Measurements from ENCODE around the gene PRKCB.

Gene PRKCB

GRCh38 chr16:23836078-23836403 is 258 bp downstream of the PRKCB start:
- H3K36me3 ChIP-seq (ENCODE audit: insufficient read depth), result no peaks in the 10 kb centered on the region
- H3K27me3 ChIP-seq (ENCODE audit: insufficient read depth, low read depth), result no peaks in the 10 kb centered on the region
- H4K20me1 ChIP-seq (ENCODE audit: insufficient read depth), result no peaks in the 10 kb centered on the region
- H3K9ac ChIP-seq, result no peak overlapping the region
- no peak overlapping the region for H3K4me3 ChIP-seq (IDR thresholded peaks at IDR 0.05; ENCODE audit: insufficient read depth, low read depth, low read length)
- H3K27ac ChIP-seq, result no peak overlapping the region
- TF ChIP-seq CTCF (conservative IDR thresholded peaks at IDR 0.05; ENCODE audit: low read depth, low read length), result no peak
- H3K79me2 ChIP-seq (ENCODE audit: insufficient read depth, low read depth), result no peaks in the 10 kb centered on the region
- peak overlapping the region; percentile 76 for H2AFZ ChIP-seq (ENCODE audit: low read depth)
- peak overlapping the region; percentile 72 for H3K4me2 ChIP-seq
- H3K4me1 ChIP-seq (ENCODE audit: low read depth, poor library complexity, severe bottlenecking), result peaks cover 5% of the 10 kb centered on the region

GRCh38 chr16:23836404-23837311 is 875 bp downstream of the PRKCB start:
- no peak overlapping the region for H3K4me3 ChIP-seq (IDR thresholded peaks at IDR 0.05; ENCODE audit: insufficient read depth, low read depth, low read length)
- H3K4me1 ChIP-seq (ENCODE audit: low read depth, poor library complexity, severe bottlenecking), result peaks cover 5% of the 10 kb centered on the region
- no peak for TF ChIP-seq CTCF (conservative IDR thresholded peaks at IDR 0.05; ENCODE audit: low read depth, low read length)
- no peaks in the 10 kb centered on the region for H3K36me3 ChIP-seq (ENCODE audit: insufficient read depth)
- no peaks in the 10 kb centered on the region for H4K20me1 ChIP-seq (ENCODE audit: insufficient read depth)
- no peak overlapping the region for H3K9ac ChIP-seq
- H3K4me2 ChIP-seq, result peak overlapping the region; percentile 72
- no peaks in the 10 kb centered on the region for H3K79me2 ChIP-seq (ENCODE audit: insufficient read depth, low read depth)
- H3K27me3 ChIP-seq (ENCODE audit: insufficient read depth, low read depth), result no peaks in the 10 kb centered on the region
- H2AFZ ChIP-seq (ENCODE audit: low read depth), result peak overlapping the region; percentile 76
- H3K27ac ChIP-seq, result no peak overlapping the region

GRCh38 chr16:23837553-23838308 is 1.9 kb downstream of the PRKCB start:
- no peaks in the 10 kb centered on the region for H3K27me3 ChIP-seq (ENCODE audit: insufficient read depth, low read depth)
- no peak overlapping the region for H3K9ac ChIP-seq
- no peak for TF ChIP-seq CTCF (conservative IDR thresholded peaks at IDR 0.05; ENCODE audit: low read depth, low read length)
- H3K27ac ChIP-seq, result no peak overlapping the region
- H3K4me3 ChIP-seq (IDR thresholded peaks at IDR 0.05; ENCODE audit: insufficient read depth, low read depth, low read length), result no peak overlapping the region
- no peaks in the 10 kb centered on the region for H3K36me3 ChIP-seq (ENCODE audit: insufficient read depth)
- no peak overlapping the region for H3K4me2 ChIP-seq
- no peak overlapping the region for H2AFZ ChIP-seq (ENCODE audit: low read depth)
- no peaks in the 10 kb centered on the region for H4K20me1 ChIP-seq (ENCODE audit: insufficient read depth)
- H3K4me1 ChIP-seq (ENCODE audit: low read depth, poor library complexity, severe bottlenecking), result peaks cover 5% of the 10 kb centered on the region
- no peaks in the 10 kb centered on the region for H3K79me2 ChIP-seq (ENCODE audit: insufficient read depth, low read depth)

GRCh38 chr16:23838485-23839142 is 2.8 kb downstream of the PRKCB start:
- no peak overlapping the region for H3K9ac ChIP-seq
- H3K4me3 ChIP-seq (IDR thresholded peaks at IDR 0.05; ENCODE audit: insufficient read depth, low read depth, low read length), result no peak overlapping the region
- H2AFZ ChIP-seq (ENCODE audit: low read depth), result no peak overlapping the region
- no peak overlapping the region for H3K27ac ChIP-seq
- H3K79me2 ChIP-seq (ENCODE audit: insufficient read depth, low read depth), result no peaks in the 10 kb centered on the region
- peaks cover 5% of the 10 kb centered on the region for H3K4me1 ChIP-seq (ENCODE audit: low read depth, poor library complexity, severe bottlenecking)
- H3K27me3 ChIP-seq (ENCODE audit: insufficient read depth, low read depth), result no peaks in the 10 kb centered on the region
- H4K20me1 ChIP-seq (ENCODE audit: insufficient read depth), result no peaks in the 10 kb centered on the region
- no peak for TF ChIP-seq CTCF (conservative IDR thresholded peaks at IDR 0.05; ENCODE audit: low read depth, low read length)
- H3K4me2 ChIP-seq, result no peak overlapping the region
- H3K36me3 ChIP-seq (ENCODE audit: insufficient read depth), result no peaks in the 10 kb centered on the region
